HG03342 (cell line): Measurements from ENCODE around the gene CDK12.

Source experiments
- ATAC-seq: cut with Tn5 transposase; IDR thresholded peaks from one replicate; pipeline ENCODE4 v1.9.1; 2021; ENCODE audit warnings: mild to moderate bottlenecking, moderate library complexity; ENCODE audit not compliant: unreplicated experiment

CDK12 gene

DNA sequence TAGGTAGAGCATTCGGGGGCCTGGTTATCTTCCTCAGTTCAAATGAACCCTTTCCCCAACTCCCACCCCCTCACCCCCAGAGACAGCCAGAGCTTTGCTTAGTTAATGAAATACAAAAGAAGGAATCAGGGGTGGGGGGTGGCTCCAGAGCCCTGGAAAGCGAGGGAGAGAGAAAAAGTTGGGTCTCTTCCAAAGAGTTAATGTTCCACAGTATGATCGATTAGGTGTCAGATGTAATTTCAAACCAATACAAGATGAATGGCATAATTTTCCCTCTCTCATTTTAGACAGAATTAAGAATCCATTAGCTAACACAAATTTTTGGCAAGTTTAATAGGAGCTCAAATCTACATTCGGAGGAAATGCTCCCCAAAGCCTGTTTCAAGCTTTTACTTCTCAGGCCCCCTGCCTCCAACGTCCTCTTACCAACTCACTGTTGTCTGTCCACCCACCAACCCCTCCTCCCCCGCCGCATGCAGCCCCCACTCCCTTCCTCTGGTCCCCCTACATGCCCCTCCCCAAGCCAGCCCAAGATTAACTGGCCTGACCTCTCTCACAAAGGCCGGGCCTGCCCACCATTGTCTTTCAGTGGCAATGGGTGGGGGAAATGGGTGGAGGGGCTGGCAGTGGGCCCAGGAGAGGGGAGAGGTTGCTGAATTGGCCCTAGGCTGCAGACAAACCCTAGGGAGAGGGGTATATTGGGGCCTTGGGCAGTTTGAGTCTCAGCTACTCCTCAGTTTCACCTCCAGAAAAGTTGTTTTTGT is 118.2 kb downstream of the CDK12 start:
- no peak for ATAC-seq

- ATAC-seq = no peak
These were observed 118.8 kb downstream of the CDK12 start for GRCh38 chr17:39580082-39580468.

GRCh38 chr17:39581071-39581758 is 119.9 kb downstream of the CDK12 start:
- no peak for ATAC-seq

- ATAC-seq = no peak
These were observed 120.4 kb downstream of the CDK12 start for GRCh38 chr17:39581759-39582085.

DNA sequence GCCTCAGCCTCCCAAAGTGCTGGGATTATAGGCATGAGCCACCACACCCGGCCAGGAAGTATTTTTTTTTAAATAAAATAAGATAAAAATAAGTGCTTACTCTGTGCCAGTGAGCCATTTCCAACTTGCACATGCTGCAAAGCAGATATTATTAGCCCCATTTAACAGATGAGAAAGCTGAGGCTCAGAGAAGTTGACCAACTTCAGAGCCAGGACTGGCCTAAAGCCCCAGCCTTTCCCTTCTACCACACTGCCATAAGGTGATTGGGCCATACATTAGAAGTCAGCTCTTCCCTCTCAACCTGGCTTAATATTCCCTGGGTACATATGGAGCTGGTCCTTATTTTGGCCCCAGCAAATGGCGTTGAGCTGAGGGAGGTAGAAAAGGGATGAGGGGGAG is 121.4 kb downstream of the CDK12 start:
- no peak for ATAC-seq
